Mesendoderm (in vitro differentiated cells): ENCODE data around the gene NQO2.
"Not testable (repeated sequence)": the region's sequence is repeated elsewhere in the genome, so short reads cannot be mapped to it uniquely, and the experiment has no call there.

ENCODE experiments used
- DNase-seq: peaks from one replicate; pipeline ENCODE4 v3.0.0; 2013
- H2AK5ac ChIP-seq: 2 replicates; pipeline ENCODE4 v1.6.1; 2013; ENCODE audit warnings: low read length, inconsistent platforms
- H2BK120ac ChIP-seq: 2 replicates; pipeline ENCODE4 v1.6.1; 2013; ENCODE audit warnings: low read depth, mild to moderate bottlenecking, low read length, moderate library complexity, mixed read lengths
- H2BK15ac ChIP-seq: replicated peaks from 2 replicates; pipeline ENCODE4 v1.6.1; 2013; ENCODE audit warnings: low read depth, mild to moderate bottlenecking, moderate library complexity
- H2BK5ac ChIP-seq: 2 replicates; pipeline ENCODE4 v1.6.1; 2013; ENCODE audit warnings: low read length, inconsistent platforms
- H3K18ac ChIP-seq: 2 replicates; pipeline ENCODE4 v1.6.1; 2013; ENCODE audit warnings: mild to moderate bottlenecking, low read length, mixed read lengths
- H3K23ac ChIP-seq: one replicate; pipeline ENCODE4 v1.6.1; 2013; ENCODE audit warnings: low read length
- H3K27ac ChIP-seq: 2 replicates; pipeline ENCODE4 v1.5.1; 2013; ENCODE audit warnings: low read depth, mild to moderate bottlenecking, inconsistent platforms, low read length, moderate library complexity
- H3K27me3 ChIP-seq: 2 replicates; pipeline ENCODE4 v1.6.1; 2013; ENCODE audit warnings: low read length, control low read depth, mild to moderate bottlenecking, inconsistent platforms; ENCODE audit not compliant: insufficient read depth, poor library complexity
- H3K36me3 ChIP-seq: 2 replicates; pipeline ENCODE4 v1.6.1; 2013; ENCODE audit warnings: low read length, inconsistent platforms; ENCODE audit not compliant: control insufficient read depth, insufficient read depth
- H3K4ac ChIP-seq: one replicate; pipeline ENCODE4 v1.6.1; 2013; ENCODE audit warnings: low read depth, mild to moderate bottlenecking, low read length, moderate library complexity
- H3K4me1 ChIP-seq: 2 replicates; pipeline ENCODE4 v1.6.1; 2013; ENCODE audit warnings: low read depth, low read length, inconsistent platforms; ENCODE audit not compliant: control insufficient read depth
- H3K4me2 ChIP-seq: 2 replicates; pipeline ENCODE4 v1.6.1; 2013; ENCODE audit warnings: low read length
- H3K4me3 ChIP-seq: 2 replicates; pipeline ENCODE4 v1.5.1; 2013; ENCODE audit warnings: mild to moderate bottlenecking, low read length
- H3K56ac ChIP-seq: one replicate; pipeline ENCODE4 v1.6.1; 2013; ENCODE audit warnings: low read length
- H3K79me1 ChIP-seq: 2 replicates; pipeline ENCODE4 v1.6.1; 2013; ENCODE audit warnings: low read length, inconsistent platforms
- H3K79me2 ChIP-seq: 2 replicates; pipeline ENCODE4 v1.6.1; 2013; ENCODE audit warnings: mild to moderate bottlenecking, low read length; ENCODE audit not compliant: control insufficient read depth, insufficient read depth
- H3K9ac ChIP-seq: 2 replicates; pipeline ENCODE4 v1.6.1; 2013; ENCODE audit warnings: low read length, inconsistent platforms
- H4K5ac ChIP-seq: one replicate; pipeline ENCODE4 v1.6.1; 2013; ENCODE audit warnings: low read length
- H4K8ac ChIP-seq: one replicate; pipeline ENCODE4 v1.6.1; 2013; ENCODE audit warnings: low read depth, mild to moderate bottlenecking, control low read depth, low read length, moderate library complexity
- WGBS: extraction: QIAGEN DNeasy Blood & Tissue Kit; methylation state at CpG from one replicate; pipeline ENCODE4 v1.1.7; 2013; ENCODE audit warnings: low lambda C conversion rate, missing lambda C conversion rate; ENCODE audit not compliant: insufficient coverage; ENCODE audit errors: extremely low coverage; 5-methylcytosine and 5-hydroxymethylcytosine counted together

NQO2 gene

GRCh38 chr6:2970753-2971419 is 28.8 kb upstream of the NQO2 start:
- Histone ChIP-seq H3K56ac (peak overlapping the region; percentile 79), H3K36me3 (no peaks in the 10 kb centered on the region), H2BK15ac (peak overlapping the region; percentile 5), H3K79me1 (no peaks in the 10 kb centered on the region), H3K4me1 (no peaks in the 10 kb centered on the region), H3K23ac (peak overlapping the region; percentile 30), H3K4ac (peak overlapping the region; percentile 97), H2AK5ac (no peak overlapping the region), H3K27me3 (no peaks in the 10 kb centered on the region), H3K9ac (peak overlapping the region; percentile 77), H3K79me2 (no peaks in the 10 kb centered on the region), H4K5ac (no peak overlapping the region), H3K4me3 (peak overlapping the region; percentile 50), H3K18ac (peak overlapping the region; percentile 99), H3K27ac (peak overlapping the region; percentile 90), H2BK5ac (no peak overlapping the region), H3K4me2 (peak overlapping the region; percentile 35), H2BK120ac (peak overlapping the region; percentile 85), H4K8ac (peak overlapping the region; percentile 58)
- DNase-seq = peak; percentile 67
- WGBS = no CpG with 5 or more reads among the region's 80 CpGs

- Histone ChIP-seq H2BK5ac (no peak within 1 kb of the TSS), H3K79me2 (no peaks in the 10 kb centered on the region), H3K4me2 (peak within 1 kb of the TSS; percentile 35), H3K36me3 (no peaks in the 10 kb centered on the region), H3K4me1 (no peaks in the 10 kb centered on the region), H3K9ac (peak within 1 kb of the TSS; percentile 77), H3K23ac (peak within 1 kb of the TSS; percentile 31), H4K5ac (no peak within 1 kb of the TSS), H3K18ac (peak within 1 kb of the TSS; percentile 99), H3K27me3 (no peaks in the 10 kb centered on the region), H2AK5ac (no peak within 1 kb of the TSS), H3K4me3 (peak within 1 kb of the TSS; percentile 50), H2BK15ac (peak within 1 kb of the TSS; percentile 5), H3K27ac (peak within 1 kb of the TSS; percentile 90), H4K8ac (peak within 1 kb of the TSS; percentile 58), H3K4ac (peak within 1 kb of the TSS; percentile 97), H3K79me1 (no peaks in the 10 kb centered on the region), H3K56ac (peak within 1 kb of the TSS; percentile 79), H2BK120ac (peak within 1 kb of the TSS; percentile 85)
- WGBS = no CpG with 5 or more reads among the region's 63 CpGs
- DNase-seq = no peak
Observed at GRCh38 chr6:2971420-2972218, 28.1 kb upstream of the NQO2 start, which contains the start of gene SERPINB6. Gene SERPINB6, minus strand, starts transcription at chr6:2971567. Its CDS starts 12,235 bp downstream, at chr6:2959332.

GRCh38 chr6:2972219-2972487 is 27.5 kb upstream of the NQO2 start:
- H2BK120ac ChIP-seq, H3K4me3 ChIP-seq, DNase-seq: not testable (repeated sequence)

GRCh38 chr6:2972685-2973084 is 27.0 kb upstream of the NQO2 start:
- H3K4me3 ChIP-seq, H3K27ac ChIP-seq, H2BK15ac ChIP-seq, H3K23ac ChIP-seq, H2BK120ac ChIP-seq, H3K9ac ChIP-seq, H3K4me1 ChIP-seq, H3K79me1 ChIP-seq, H2BK5ac ChIP-seq, H3K56ac ChIP-seq, H3K79me2 ChIP-seq, H3K4ac ChIP-seq, DNase-seq, H3K27me3 ChIP-seq, H3K4me2 ChIP-seq, H2AK5ac ChIP-seq, H3K18ac ChIP-seq, H4K8ac ChIP-seq, H4K5ac ChIP-seq, H3K36me3 ChIP-seq: not testable (repeated sequence)
- no CpG with 5 or more reads among the region's 5 CpGs for WGBS

More at GRCh38 chr6:2972219-2972487, 27.5 kb upstream of the NQO2 start:
- not testable (repeated sequence) for H3K4ac ChIP-seq, H2BK5ac ChIP-seq, H3K9ac ChIP-seq, H2AK5ac ChIP-seq, H3K56ac ChIP-seq, H2BK15ac ChIP-seq, H3K18ac ChIP-seq, H3K36me3 ChIP-seq, H4K5ac ChIP-seq, H4K8ac ChIP-seq, H3K27me3 ChIP-seq, H3K79me2 ChIP-seq, H3K79me1 ChIP-seq, H3K27ac ChIP-seq, H3K4me1 ChIP-seq, H3K4me2 ChIP-seq, H3K23ac ChIP-seq
- no CpG with 5 or more reads among the region's 1 CpG for WGBS

GRCh38 chr6:2973180-2973579 is 26.5 kb upstream of the NQO2 start:
- not testable (repeated sequence) for H2BK5ac ChIP-seq, H3K9ac ChIP-seq, H3K79me2 ChIP-seq, H3K36me3 ChIP-seq, H3K79me1 ChIP-seq, H2AK5ac ChIP-seq, H3K27me3 ChIP-seq, H4K8ac ChIP-seq, H3K18ac ChIP-seq, H3K56ac ChIP-seq, H3K4me3 ChIP-seq, H4K5ac ChIP-seq, H3K4me1 ChIP-seq, DNase-seq, H3K27ac ChIP-seq, H3K4ac ChIP-seq, H3K4me2 ChIP-seq, H2BK15ac ChIP-seq, H3K23ac ChIP-seq, H2BK120ac ChIP-seq
- whole genome bisulfite sequencing = no CpG with 5 or more reads among the region's 6 CpGs
